Caco-2 (cell line): ENCODE measurements around the gene CLDN6. TPM values are rescaled to one million over a fixed set of nuclear protein-coding genes. Genes with fewer than 3 reads are reported as not detected.

Source experiments
- BruUV-seq: library from RNA; stranded (reverse); fragments of 400-500 nt; replicated peaks from 2 replicates; lab custom pipeline; 2021; lab: Mats Ljungman, UMichigan
- CTCF ChIA-PET: fragments of 300-600 bp; sonication (Branson Sonifier 250); formaldehyde crosslinking; loops from one replicate; lab custom pipeline; 2022; ENCODE audit warnings: antibody characterized with exemption; lab: Charles Lee
- POLR2A ChIA-PET: fragments of 300-600 bp; sonication (Branson Sonifier 250); formaldehyde crosslinking; loops from one replicate; lab custom pipeline; 2022; ENCODE audit warnings: antibody characterized with exemption; lab: Charles Lee
- DNase-seq, 2 experiments: peaks; one replicate each; pipeline versions ENCODE4 v3.0.0 to v3.0.0-alpha.2; 2020 to 2022
- H3K27me3 ChIP-seq: replicated peaks from 2 replicates; pipeline ENCODE4 v1.6.0; 2011; ENCODE audit warnings: low read length; ENCODE audit not compliant: control insufficient read depth, insufficient read depth
- H3K36me3 ChIP-seq: 2 replicates; pipeline ENCODE4 v1.5.1; 2011; ENCODE audit warnings: low read length; ENCODE audit not compliant: control insufficient read depth, insufficient read depth
- H3K4me1 ChIP-seq: fragments of 250-450 bp; sonication (Bioruptor Pico); 2 replicates; pipeline ENCODE4 v1.5.1; 2020; ENCODE audit warnings: mild to moderate bottlenecking
- H3K4me3 ChIP-seq: 2 replicates; pipeline ENCODE4 v1.5.1; 2011; ENCODE audit warnings: low read depth, mild to moderate bottlenecking, control low read depth, low read length
- H3K9me3 ChIP-seq: fragments of 250-450 bp; sonication (Bioruptor Pico); 2 replicates; pipeline ENCODE4 v1.5.1; 2020; ENCODE audit warnings: mild to moderate bottlenecking, moderate library complexity
- H3K27ac Mint-ChIP-seq: one replicate; pipeline ENCODE4 v1.8.0; 2022; ENCODE audit warnings: mixed read lengths; ENCODE audit not compliant: unreplicated experiment
- H3K27me3 Mint-ChIP-seq: one replicate; pipeline ENCODE4 v1.8.0; 2022; ENCODE audit warnings: mixed read lengths; ENCODE audit not compliant: insufficient read depth, unreplicated experiment
- H3K36me3 Mint-ChIP-seq: one replicate; pipeline ENCODE4 v1.8.0; 2022; ENCODE audit warnings: mild to moderate bottlenecking, mixed read lengths; ENCODE audit not compliant: insufficient read depth, unreplicated experiment
- H3K4me1 Mint-ChIP-seq: one replicate; pipeline ENCODE4 v1.8.0; 2022; ENCODE audit warnings: low read depth, mixed read lengths; ENCODE audit not compliant: unreplicated experiment
- H3K4me3 Mint-ChIP-seq: one replicate; pipeline ENCODE4 v1.8.0; 2022; ENCODE audit warnings: mild to moderate bottlenecking, moderate library complexity, mixed read lengths; ENCODE audit not compliant: unreplicated experiment
- H3K9me3 Mint-ChIP-seq: one replicate; pipeline ENCODE4 v1.8.0; 2022; ENCODE audit warnings: mixed read lengths; ENCODE audit not compliant: unreplicated experiment
- intact Hi-C: fragments of 100-400 bp; cut with micrococcal nuclease; formaldehyde crosslinking; loops from one replicate; pipeline ENCODE4 v1.10.0; 2022; ENCODE audit not compliant: unreplicated experiment
- total RNA-seq: library from RNA; stranded (reverse); gene quantifications from 2 replicates; pipeline ENCODE4 v1.2.3, GENCODE V29; 2022
- TF ChIP-seq, protein P1 (sequence below), 2 experiments: fragments of 200-600 bp in 1 of 2; IDR thresholded peaks; 1 replicate in 1 of 2; 2 replicates in 1 of 2; pipeline versions ENCODE4 v1.5.1 to v1.8.0; 2011 to 2022; ENCODE audit warnings: antibody characterized with exemption in 1 of 2, control low read depth in 1 of 2, inconsistent platforms in 1 of 2, low read depth in 1 of 2, low read length in 1 of 2, mild to moderate bottlenecking in 1 of 2, moderate library complexity in 1 of 2; ENCODE audit not compliant: insufficient read depth in 1 of 2, severe bottlenecking in 1 of 2, unreplicated experiment in 1 of 2

The CLDN6 gene
- total RNA-seq, 1 experiment from 2014 or later, result 9.0 TPM

DNA sequence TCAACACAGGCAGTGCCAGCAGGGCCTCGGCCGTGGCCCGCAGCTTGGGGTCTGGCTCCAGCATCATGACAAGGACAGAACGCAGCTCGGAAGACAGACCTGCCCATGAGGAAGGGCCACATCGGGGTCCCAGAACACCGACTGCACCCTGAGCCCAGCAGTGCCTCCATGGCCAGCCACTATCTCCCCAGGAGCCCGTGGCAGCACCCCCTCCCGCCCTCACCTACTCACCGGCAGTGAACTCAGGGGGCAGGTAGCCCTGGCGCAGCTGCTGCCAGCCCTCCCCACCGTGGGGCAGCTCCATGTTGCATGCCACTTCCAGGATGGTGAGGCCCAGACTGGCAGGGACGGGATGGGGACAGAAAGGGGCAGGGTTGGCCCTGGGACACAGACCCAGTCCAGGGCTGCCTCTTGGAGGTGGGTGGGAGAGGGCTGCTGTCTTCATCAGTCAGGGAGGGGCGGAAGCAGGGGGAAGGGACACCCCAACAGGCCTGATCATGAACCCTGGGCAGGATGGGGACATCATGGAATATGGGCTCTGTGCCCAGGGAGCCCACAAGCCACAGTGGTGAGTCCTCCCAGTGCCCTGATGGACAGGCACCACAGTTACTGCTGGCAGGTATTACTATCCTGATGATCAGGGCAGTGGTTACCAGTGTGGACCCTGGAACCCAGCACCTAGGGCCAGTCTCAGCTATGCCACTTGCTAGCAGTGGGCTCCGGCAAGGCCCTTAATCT is 43.5 kb downstream of the CLDN6 start:
- Histone ChIP-seq H3K4me3 (no peak overlapping the region), H3K36me3 (no peaks in the 10 kb centered on the region; the same call in 1 of the 2 replicates), H3K4me1 (peaks cover 4% of the 10 kb centered on the region; the same call in 1 of the 2 replicates), H3K27me3 (no peaks in the 10 kb centered on the region), H3K9me3 (no peaks in the 10 kb centered on the region)
- no peaks in the 10 kb centered on the region for H3K4me1 Mint-ChIP-seq
- TF ChIP-seq, protein P1, sequence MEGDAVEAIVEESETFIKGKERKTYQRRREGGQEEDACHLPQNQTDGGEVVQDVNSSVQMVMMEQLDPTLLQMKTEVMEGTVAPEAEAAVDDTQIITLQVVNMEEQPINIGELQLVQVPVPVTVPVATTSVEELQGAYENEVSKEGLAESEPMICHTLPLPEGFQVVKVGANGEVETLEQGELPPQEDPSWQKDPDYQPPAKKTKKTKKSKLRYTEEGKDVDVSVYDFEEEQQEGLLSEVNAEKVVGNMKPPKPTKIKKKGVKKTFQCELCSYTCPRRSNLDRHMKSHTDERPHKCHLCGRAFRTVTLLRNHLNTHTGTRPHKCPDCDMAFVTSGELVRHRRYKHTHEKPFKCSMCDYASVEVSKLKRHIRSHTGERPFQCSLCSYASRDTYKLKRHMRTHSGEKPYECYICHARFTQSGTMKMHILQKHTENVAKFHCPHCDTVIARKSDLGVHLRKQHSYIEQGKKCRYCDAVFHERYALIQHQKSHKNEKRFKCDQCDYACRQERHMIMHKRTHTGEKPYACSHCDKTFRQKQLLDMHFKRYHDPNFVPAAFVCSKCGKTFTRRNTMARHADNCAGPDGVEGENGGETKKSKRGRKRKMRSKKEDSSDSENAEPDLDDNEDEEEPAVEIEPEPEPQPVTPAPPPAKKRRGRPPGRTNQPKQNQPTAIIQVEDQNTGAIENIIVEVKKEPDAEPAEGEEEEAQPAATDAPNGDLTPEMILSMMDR (IDR thresholded peaks at IDR 0.05; ENCODE audit: insufficient read depth in 1 of 2, low read depth in 1 of 2, low read length in 1 of 2, severe bottlenecking in 1 of 2, unreplicated experiment in 1 of 2), result no peak
- no peak for DNase-seq
- BruUV-seq, result no TSS peak
- no peaks in the 10 kb centered on the region for H3K9me3 Mint-ChIP-seq
- POLR2A ChIA-PET, result no interaction called here
- H3K27ac Mint-ChIP-seq, result no peak overlapping the region
- H3K36me3 Mint-ChIP-seq, result peaks cover 47% of the 10 kb centered on the region
- no peak overlapping the region for H3K4me3 Mint-ChIP-seq
- CTCF ChIA-PET, result no interaction called here
- H3K27me3 Mint-ChIP-seq, result no peaks in the 10 kb centered on the region
- intact Hi-C loops, result no loop called here

DNA sequence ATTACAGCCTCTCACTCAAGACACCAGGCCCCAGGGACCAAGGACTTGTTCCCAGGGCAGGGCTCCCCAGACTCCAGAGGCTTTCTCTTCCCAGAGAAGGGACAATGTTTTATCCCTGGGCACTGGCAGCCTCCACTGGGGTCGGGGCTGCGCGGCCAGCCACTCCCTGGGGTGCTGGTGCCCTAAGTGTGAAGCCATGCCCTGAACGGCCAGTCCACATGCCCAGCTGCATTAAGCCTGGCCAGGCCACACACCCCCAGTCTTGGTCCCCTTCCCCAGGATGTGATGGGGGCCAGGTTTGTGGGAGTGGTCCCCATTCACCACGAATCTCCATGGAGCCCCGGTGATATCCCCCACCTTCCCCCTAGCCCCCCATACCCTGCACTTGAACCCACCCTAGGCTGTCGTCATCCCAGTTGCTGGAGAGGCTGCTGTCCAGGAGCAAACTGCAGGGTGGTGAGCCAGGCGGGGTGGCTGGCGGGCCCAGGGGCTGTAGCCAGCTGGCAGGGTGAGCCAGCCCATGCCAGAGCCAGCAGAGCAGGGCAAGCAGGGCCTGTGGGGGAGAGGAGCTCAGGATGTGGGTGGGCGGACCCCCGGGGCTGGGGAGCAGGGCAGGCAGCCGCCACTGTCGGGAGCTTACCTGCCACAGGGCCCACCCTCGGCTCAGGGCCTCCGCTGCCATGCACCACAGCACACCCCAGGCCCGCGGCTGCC is 44.2 kb downstream of the CLDN6 start:
- no peak overlapping the region for H3K27ac Mint-ChIP-seq
- intact Hi-C loops, result no loop called here
- peaks cover 47% of the 10 kb centered on the region for H3K36me3 Mint-ChIP-seq
- H3K4me1 Mint-ChIP-seq, result no peaks in the 10 kb centered on the region
- H3K4me3 Mint-ChIP-seq, result no peak overlapping the region
- CTCF ChIA-PET, result no interaction called here
- no peak for DNase-seq
- H3K4me1 ChIP-seq, result peaks cover under 1% of the 10 kb centered on the region
- no peaks in the 10 kb centered on the region; the same call in 1 of the 2 replicates for H3K36me3 ChIP-seq
- TF ChIP-seq, protein P1 (IDR thresholded peaks at IDR 0.05; ENCODE audit: insufficient read depth in 1 of 2, low read depth in 1 of 2, low read length in 1 of 2, severe bottlenecking in 1 of 2, unreplicated experiment in 1 of 2), result no peak
- no peaks in the 10 kb centered on the region for H3K9me3 ChIP-seq
- H3K4me3 ChIP-seq, result no peak overlapping the region
- POLR2A ChIA-PET, result no interaction called here
- BruUV-seq, result no TSS peak
- H3K9me3 Mint-ChIP-seq, result no peaks in the 10 kb centered on the region
- no peaks in the 10 kb centered on the region for H3K27me3 Mint-ChIP-seq
- no peaks in the 10 kb centered on the region for H3K27me3 ChIP-seq

GRCh38 chr16:2973093-2973492 is 44.9 kb downstream of the CLDN6 start:
- Mint-ChIP-seq H3K27me3 (no peaks in the 10 kb centered on the region), H3K4me3 (no peak overlapping the region), H3K4me1 (no peaks in the 10 kb centered on the region), H3K36me3 (peaks cover 47% of the 10 kb centered on the region), H3K9me3 (no peaks in the 10 kb centered on the region), H3K27ac (no peak overlapping the region)
- Histone ChIP-seq H3K9me3 (no peaks in the 10 kb centered on the region), H3K27me3 (no peaks in the 10 kb centered on the region), H3K4me1 (peaks cover 8% of the 10 kb centered on the region), H3K4me3 (no peak overlapping the region), H3K36me3 (no peaks in the 10 kb centered on the region; the same call in 1 of the 2 replicates)
- intact Hi-C loops, result no loop called here
- TSS peak; percentile 20 for BruUV-seq
- TF ChIP-seq, protein P1 (IDR thresholded peaks at IDR 0.05; ENCODE audit: insufficient read depth in 1 of 2, low read depth in 1 of 2, low read length in 1 of 2, severe bottlenecking in 1 of 2, unreplicated experiment in 1 of 2), result no peak
- ChIA-PET CTCF (no interaction called here), POLR2A (interaction anchor here (0.6 kb wide), 1 partner anchor 220 kb away, joined by 3 read pairs; no protein-coding TSS in a partner anchor)
- DNase-seq, result no peak
